Fibroblast of lung (primary cell): ENCODE data around the gene CALN1.

Experiments
- CTCF ChIP-seq, 2 donors: IDR thresholded peaks in 1 of 2; conservative IDR thresholded peaks in 1 of 2; 1 replicate in 1 of 2; 2 replicates in 1 of 2; pipeline ENCODE4 v1.5.1; 2011 to 2012; ENCODE audit warnings: low read length in 2 of 2, control low read depth in 1 of 2, inconsistent platforms in 1 of 2, low read depth in 1 of 2, mild to moderate bottlenecking in 1 of 2
- EZH2 ChIP-seq: IDR thresholded peaks from 2 replicates; pipeline ENCODE4 v1.5.1; 2012; ENCODE audit warnings: low read length, control low read depth, mild to moderate bottlenecking; ENCODE audit errors: missing control alignments

GRCh38 chr7:72153132-72153512, 259.0 kb downstream of the CALN1 start:
- TF ChIP-seq EZH2 (no peak), CTCF (conservative IDR thresholded peaks at IDR 0.05 in 1 of 2, IDR thresholded peaks at IDR 0.05 in 1 of 2; ENCODE audit: low read depth in 1 of 2, low read length in 2 of 2) (no peak)
